SKM-1 treated with dmso at 0.1 percent for 144 hours (cell line): ENCODE data around the gene EXOC3L4.

ENCODE experiments used
- DNase-seq: peaks from one replicate; lab custom pipeline; 2025; ENCODE audit not compliant: unreplicated experiment; lab: John Stamatoyannopoulos, UW

Gene EXOC3L4

DNA sequence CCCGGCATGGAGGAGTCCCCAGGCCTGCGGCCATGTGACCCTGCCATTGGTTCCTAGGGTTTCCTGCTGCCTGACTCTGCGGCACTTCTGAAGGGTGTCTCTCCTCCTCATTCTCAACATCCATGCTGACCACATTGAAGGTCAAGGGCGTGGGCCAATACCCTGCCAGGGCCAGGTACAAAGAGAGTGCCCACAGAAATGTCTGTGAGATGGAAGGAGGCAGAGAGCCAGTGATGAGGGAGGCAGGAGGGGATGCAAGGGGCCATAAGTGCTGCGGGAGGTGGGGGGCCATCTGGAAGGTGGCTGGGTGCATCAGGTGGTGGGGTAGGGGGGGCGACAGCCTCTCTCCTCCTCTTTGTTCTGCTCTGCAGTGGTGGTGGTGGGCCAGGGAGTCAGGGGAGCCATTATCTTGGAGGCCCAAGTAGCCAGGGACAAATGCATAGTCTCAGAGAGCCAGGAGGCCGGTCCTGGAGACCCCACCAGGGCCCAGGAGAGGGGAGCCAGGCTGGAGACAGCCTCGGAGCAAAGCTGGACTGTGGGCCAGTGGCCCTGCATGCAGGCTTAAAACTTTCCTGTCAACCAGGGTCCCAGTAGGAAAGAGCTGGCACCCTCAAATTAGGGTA lies 24.2 kb upstream of the EXOC3L4 start:
- no peak for DNase-seq

DNA sequence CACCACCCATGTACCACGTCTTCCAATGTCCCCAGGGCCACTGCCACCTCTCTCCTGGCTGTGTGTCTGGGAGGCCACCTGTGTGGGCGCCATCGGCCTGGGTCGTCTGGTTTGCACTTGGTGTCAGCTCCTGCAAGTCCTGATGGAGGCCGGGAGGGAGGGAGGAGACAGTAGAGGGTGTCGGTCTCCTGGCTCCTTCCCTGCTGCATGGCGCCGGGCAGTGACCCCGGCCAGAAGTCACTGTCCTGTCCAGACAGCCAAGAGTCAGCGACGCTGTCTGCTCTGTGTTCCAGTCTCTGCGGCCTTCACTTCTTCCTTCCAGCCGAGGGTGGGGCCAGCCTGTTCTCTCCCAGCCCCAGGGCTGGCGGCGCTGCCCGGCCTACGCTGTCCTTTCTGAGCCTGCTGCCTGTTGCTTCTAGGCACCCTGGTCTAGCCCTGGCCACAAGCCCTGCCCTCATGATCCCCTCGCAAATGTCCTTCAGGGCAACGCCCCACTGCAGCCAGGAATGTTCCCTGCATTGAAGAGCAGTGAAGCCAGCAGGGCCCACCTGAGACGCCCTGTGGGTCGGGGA lies 23.5 kb upstream of the EXOC3L4 start:
- no peak for DNase-seq

DNA sequence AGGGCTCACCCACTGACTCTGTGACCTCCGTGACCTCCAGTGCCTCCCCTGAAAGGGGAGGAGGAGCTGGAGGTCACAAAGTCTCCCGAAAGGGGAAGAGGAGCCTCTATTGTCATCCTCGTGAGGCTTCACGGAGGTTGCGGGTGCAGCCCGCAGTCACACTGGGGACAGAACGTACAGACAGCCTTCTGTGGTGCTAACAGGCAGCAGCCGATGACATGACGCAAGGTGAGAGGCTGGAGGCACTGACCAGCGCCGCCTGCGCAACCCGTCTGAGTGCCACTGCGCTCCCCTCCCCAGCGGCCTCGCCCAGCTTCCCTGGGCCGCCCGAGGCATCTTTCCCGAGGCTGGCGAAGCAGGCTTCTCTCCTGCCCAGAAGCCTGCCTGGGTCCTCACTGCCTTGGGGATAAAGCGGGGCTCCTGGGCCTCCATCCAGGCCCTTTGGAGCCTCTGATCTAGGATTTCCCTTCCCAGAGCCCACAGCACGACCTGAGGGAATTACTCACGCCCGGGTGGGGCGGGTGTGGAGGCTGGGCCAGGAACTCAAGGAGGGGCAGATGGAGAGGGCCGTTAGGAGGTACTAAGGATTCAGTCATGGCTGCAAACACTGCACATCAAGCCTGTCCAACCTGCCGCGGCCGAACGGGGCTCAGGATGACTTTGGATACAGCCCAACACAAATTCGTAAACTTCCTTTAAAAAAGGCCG lies 22.8 kb upstream of the EXOC3L4 start:
- DNase-seq: no peak

DNA sequence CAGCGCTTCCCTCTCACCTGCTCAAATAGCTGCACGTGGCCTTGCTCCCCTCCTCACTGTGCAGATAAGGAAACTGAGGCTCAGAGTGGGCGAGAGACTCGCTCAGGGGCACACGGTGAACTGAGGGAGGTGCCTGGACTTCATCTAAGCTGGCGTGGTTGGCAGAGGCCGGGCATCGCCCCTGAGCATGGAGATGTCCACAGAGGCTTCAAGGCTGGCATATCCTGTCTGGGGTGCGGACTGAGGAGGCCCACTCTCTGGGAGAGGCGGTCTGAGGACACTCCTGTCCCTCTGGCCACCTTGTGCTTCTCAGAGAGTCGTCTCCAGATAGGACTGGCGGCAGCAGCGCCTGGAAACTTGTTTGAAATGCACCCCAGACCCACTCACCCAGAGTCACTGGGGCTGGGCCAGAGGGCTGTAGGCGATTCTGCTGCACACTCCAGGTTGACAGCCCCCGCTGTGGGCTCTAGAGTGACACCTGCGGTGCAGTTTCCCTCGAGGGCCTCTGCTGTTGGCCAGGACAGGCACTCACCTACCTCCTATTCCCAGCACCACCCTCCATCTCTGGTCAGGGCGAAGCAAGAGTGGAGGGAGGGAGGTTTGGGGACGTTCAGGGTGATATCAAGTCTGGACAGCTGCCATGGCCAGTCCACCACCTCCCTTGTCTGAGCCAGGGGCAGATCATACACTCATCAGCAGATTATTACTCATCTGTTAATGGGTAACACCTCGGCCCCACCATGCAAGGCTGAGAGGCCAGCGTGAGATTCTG lies 21.7 kb upstream of the EXOC3L4 start:
- DNase-seq: no peak

DNA sequence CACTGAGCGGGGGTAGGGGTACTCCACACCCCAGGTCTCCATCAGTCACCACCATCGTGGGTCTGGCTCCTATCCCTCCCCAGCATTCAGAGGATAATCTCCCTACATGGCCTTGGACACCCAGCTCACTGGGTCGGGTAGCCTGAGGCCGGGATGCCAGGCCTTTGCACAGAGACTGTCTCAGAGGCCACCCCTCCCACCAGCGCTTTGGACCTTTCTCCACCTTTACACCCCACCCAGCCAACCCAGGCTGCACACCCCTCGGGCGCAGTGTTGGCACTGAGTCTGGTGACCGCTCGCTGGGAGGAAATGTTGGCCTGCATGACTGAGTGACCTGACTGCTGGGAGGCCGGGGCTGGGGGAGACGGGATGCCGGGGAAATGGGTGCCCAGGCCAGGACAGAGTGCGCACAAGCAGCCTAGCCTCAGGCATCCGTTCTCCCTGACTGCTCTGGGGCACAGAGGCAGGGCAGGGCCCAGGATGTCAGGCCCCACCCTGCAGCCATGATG lies 21.1 kb upstream of the EXOC3L4 start:
- peak; percentile 45 for DNase-seq

DNA sequence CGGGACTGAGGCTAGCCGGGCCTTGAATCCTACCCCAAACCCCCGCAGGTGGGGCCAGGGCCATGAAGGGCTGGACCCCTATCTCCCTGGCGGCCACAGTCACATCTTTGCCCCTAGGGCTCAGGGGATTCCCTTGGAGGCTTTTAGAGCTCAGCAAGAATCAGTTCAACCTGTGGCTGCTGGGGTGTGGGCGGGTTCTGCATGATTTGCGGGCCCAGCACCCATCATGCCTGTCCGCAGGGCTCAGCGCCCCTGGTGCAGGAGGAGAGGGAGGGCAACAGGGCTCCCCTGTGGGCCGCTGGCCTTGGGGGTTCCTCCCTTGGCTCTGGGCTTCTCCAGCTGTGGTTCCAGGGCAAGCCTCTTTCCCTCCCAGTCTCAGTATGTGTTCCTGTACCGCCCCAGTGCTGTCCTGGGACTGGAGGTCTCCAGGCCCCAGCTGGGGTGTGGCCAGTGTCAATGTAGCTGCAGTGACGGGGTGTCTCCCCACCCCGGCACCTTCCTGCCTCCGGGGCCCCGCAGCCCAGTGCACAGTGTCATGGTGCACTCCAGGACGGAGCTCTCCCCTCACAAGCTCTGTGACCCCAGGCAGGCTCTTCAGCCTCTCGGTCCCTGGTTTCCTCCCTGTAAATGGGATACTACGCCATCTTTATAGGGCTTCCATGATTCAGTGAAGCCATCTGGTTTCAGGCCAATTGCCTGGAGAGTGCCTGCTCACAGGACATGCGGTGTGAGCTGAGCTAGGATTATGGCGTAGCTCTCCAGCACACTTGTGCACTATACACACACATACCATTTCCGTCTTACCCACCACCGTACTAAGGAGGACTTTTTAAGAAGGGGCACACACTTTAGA lies 20.4 kb upstream of the EXOC3L4 start:
- DNase-seq: no peak

DNA sequence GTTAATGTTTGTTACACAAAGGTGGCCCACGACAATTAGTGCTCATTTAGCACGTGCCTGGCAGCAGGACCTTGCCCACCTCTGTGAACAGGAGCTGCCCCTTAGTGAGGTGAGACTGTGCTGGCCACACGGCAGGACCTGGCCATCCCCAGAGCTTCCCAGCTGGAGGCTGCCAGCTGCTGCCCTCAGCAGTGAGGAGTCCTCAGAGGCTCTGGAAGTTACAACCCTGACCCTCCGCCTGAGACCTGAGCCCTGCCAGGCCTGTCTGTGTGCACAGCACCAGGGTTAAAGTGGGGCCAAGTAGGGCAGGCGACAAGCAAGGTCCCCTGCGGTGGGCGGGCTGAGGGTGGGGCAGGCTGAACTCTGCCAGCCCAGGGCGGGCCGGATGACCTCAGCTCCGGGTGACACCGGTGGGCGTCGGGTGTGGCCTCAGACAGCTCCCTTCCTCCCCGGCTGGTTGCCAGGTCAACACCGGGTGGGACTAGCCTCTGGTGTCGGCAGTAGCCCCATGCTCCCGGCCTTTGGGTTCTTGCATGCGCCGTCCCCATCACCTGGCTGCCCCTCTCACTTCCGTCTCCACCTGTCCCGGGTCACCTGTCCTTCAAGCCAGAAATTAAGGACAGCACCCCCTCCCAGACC lies 19.7 kb upstream of the EXOC3L4 start:
- DNase-seq: no peak

DNA sequence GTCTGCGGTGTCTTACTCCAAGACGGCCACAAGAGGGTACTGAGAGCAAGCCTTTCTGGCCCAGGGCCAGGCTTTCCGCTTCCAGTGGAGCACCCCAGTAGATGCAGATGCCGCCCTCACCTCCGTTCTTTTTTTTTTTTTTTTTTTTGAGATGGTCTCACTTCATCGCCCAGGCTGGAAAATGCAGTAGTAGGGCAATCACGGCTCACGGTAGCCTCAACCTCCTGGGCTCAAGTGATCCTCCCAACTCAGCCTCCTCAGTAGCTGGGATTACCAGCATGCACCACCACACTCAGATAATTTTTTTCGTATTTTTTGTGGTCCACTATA lies 16.1 kb upstream of the EXOC3L4 start:
- DNase-seq: peak; percentile 37

DNA sequence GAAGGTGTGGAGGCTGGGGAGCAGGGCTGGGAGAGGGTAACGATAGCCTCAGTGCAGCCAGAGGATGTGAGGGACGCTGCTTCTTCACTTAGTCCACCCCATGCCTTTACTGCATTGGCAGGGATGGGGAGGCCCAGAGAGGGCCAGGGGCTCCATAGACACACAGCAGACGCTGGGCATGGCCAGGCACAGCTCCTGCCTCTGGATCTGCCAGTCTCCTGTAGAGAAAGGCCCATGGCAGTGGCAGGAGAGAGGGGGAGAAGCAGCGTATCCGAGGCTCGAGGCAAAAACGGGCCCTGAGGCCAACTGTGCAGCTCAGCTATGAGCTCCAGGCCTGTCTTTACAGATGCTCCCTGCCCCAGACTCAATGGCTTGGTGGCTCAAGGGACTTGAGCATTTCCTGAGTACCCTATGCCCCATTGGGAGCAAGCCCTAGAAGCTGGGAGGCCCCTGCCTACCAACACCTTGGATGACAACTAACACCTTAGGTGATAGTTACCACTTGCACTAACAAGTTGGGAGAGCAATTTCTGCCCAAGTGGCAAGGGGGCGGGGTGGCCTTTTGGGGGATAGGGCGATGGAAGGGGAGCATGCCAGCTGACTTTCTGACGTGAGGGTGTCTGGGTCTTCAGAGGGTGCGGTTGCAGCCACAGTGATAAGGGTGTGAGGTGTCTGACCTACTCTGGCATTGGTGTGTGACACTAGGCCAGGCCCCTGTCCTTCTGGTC lies 15.5 kb upstream of the EXOC3L4 start:
- DNase-seq: no peak

DNA sequence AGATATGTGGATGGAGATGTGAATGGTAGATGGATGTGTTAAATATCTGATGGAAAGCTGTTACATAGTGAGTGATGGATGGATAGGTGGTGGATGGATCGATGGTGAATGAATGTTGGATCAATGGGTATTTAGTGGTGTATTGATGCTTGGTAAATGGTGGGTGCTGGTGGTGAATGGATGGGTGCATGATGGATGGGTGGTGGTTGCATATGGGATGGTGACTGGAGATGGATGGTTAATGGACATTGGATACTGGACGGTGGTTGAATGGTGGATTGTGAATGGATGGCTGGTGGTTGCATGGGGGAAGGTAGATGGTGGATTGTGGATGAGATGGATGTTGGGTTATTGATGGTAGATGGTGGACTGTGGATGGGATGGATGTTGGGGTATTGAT lies 12.6 kb upstream of the EXOC3L4 start:
- no peak for DNase-seq

DNA sequence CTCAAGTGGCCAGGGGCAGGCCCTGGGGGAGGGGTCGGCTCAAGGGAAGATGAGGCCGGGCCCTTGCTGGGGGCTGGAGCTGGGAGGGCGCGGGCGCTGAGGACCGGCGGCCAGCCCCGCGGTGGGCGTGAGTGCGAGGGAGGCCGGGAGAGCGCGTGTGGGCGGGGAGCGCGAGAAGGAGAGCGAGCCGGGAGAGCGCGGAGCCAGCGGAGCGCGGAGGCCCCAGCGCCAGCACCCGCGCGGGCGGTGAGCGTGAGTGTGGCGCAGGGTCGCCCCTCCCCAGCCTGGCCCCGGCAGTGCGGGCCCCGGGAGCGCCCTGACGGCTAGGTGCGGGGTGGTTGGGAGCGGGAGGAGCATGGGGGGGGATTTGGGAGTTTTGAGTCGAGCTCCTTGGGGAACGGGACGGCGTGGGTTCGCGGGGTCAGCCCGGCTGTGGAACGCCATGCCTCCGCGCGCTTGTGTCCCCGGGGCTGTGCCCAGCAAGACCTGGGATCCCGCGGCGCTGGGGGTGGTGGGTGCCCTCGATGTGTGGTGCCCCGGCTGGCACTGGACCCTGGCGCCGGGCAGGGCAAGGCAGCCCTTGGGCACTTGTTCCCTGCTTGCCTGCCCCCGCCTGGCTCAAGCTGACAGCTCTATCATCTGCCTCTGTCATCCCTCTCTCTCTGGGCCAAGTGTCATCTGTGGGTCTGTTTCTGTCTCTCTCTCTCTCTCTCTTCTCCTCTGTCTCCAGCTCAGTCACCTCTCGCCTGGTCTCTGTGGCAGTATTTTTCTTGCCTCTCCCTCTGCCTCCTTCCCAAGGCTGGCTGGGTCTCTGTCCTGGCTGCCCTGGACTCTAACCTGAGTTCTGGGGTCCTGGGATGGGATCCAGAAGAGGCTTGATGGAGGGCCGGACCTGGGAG lies 10.3 kb upstream of the EXOC3L4 start, which contains the start of gene LBHD2:
Gene LBHD2 (plus strand): TSS at position 190 of the 899 bp plus-strand sequence. CDS start 1,803 bp downstream, outside the sequence.
- DNase-seq: no peak

DNA sequence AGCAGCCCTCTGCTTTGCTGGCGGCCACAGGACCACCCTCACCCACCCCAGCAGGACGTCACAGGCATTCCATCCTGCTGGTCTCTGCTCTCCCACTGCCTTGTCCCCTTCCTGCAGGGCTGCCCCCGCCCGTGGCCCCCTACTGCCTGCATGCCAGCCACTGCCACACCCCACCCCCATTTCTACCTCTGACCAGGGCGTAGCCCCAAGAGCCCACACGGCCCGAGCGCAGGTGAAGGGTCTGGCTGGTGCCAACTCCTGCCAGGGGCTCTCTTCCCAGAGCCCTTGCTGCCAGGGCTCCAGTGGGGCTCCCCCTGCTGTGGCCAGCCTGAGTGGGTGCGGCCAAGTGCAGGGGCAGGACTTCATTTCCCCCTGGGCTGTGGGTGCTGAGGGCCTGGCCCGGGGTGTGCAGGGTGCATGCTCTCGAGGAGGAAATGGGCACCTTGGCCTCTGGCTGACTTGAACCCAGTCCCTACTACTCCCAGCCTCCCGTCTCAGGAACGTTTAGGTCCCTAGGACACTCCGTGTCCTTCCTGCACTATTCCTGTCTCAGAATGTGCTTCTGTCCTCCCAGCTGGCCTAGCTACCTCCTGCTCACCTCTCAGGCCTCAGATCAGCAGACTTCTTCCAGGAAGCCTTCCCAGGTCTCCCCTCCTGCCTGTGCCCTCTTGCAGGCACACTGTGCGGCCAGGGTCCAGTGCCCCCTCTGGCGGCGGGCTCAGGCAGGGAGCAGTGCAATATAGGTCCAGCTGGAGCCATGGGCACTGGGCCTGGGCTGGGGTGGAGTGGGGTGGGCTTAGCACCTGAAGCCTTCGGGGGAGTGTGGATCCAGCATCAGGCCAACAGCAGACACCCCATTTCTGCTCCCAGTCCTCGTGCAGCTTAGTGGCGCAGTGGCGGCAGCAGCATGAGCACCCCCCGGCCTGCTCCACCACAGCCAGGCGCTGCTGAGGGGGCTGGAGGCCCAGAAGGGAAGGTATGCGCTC lies 9.1 kb upstream of the EXOC3L4 start:
- DNase-seq: no peak

DNA sequence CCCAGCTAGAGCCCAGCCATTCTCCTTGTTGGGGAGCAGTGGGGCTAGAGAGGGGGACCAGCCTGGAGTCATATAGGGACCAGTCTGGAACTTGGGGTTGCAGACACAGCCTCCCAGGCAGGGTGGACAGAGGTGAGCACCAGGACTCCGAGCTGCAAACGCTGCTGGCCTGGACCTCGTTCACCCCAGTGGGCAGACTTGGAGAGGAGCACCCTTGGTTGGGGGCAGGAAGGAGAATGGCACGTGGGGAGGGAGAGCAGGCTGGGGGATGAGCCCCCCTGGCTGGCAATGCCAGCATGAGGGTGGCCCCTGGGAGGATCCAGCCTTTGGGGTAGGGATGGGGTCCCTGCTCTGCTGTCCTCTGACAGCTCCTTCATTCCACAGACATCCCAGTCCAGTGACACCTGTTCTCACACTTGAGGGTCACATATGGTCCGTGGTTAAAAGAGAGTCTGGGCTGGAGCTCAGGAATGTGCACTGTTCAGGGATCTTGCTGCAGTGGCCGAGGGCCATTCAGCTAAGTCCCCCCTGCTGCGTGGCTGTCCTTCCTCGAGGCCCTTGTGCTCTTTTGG lies 7.7 kb upstream of the EXOC3L4 start:
- no peak for DNase-seq

DNA sequence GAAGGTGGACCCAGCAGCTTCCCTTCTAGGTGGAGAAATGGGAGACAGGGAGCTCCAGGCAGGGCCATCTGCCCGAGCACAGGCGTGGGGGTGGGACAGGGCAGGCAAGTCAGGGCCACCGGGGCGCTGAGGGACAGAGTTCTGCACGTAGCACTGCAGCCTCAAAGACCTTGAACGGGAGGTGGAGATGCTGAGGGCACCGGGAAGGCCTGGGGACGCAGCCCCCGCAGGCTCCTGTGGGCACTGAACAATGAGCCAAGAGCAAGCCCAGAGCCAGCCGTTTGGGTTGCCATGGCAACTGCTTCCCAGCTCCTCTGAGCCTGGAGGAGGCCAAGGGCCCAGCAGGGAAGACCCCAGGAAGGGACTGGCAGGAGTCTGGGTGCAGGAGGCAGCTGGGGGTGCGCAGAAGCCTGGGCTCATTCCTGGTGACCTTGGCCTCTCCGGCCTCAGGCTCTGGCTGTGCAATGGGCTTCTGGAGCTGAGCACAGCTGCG lies 7.1 kb upstream of the EXOC3L4 start:
- DNase-seq: no peak

DNA sequence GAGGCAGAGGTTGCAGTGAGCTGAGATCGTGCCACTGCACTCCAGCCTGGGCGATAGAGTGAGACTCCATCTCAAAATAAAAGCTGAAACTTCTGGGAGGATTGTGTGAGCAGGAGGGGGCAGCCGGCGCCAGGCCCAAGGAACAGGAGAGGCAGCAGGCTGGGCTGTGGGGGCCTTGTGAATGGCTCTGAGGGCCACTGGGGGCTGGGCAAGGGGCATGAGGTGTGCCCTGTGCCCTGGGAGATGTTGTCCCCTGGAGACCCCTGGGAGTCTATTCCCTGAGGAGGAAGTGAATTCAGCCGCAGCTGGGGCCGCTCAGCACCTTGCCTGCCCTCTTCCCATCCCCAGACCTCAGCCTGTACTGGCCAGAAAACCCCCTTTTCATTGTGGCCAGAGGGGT lies 5.6 kb upstream of the EXOC3L4 start:
- DNase-seq: no peak

DNA sequence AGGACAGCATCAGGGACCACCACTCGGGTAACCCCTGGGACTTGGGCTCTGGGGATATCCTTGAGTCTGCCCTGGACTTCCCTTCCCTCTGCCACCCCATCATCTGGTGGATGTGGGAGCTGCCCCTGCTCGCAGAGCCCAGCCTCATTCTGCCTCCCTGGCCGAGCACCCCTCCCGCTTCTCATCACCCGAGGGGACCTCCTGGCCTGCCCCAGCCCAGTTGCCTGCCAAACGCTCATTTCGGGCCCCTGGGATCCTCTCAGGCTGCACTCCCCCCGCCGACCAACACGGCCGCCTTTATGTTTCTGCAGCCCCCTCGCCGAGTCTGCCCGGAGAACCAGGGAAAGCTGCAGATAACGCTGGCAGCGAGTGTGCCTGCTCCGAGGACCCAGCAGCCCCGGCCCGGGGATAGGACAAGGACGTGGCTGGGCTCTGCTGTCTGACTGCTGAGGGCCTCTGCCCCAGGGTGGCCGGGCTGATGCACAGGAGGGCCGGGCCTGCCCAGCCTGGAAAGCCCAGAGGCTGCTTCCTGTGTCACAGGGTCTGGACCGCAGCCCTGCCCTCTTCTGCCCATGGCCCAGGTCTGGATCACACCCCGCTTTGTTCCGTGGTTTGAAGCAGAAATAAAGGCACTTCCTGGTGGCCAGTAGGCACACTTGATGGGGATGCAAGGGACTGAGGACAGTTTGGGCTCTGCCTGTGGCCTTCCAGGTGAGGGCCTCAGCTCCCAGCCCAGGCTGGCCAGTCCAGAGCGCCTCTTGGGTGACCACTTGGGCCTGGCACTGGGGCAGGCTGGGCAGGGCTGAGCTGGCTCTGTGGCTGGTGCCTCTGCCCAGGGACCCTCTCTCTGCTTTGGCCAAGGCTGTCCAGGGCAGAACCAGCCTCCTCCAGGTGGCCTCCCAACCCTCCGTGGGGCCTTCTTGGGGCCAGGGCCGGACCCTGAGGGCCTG lies 4.9 kb upstream of the EXOC3L4 start:
- DNase-seq: no peak
